ENCODE data around the gene LSM6. TPM values are rescaled to one million over a fixed set of nuclear protein-coding genes. Genes with fewer than 3 reads are reported as not detected.

Gene LSM6
- 10 to 100 TPM; 59.7 to 61.7 TPM for total RNA-seq

GRCh38 chr4:146175541-146176453 is at the start of gene LSM6:
LSM6 (plus strand) TSS chr4:146175718; CDS start chr4:146182922, 7,204 bp downstream.
- intact Hi-C loops (cut with micrococcal nuclease): no loop called here
- ChIA-PET POLR2A (no interaction called here), CTCF (interaction anchor here (1.0 kb wide), 1 partner anchor 80 kb away, joined by 3 read pairs; no protein-coding TSS in a partner anchor)
- H3K9me3 Mint-ChIP-seq: no peaks in the 10 kb centered on the region
- peak within 1 kb of the TSS; percentile 85 for H3K4me3 Mint-ChIP-seq
- no peaks in the 10 kb centered on the region for H3K27me3 Mint-ChIP-seq
- peaks cover 46% of the 10 kb centered on the region for H3K4me1 Mint-ChIP-seq (ENCODE audit: low read depth)
- ATAC-seq (peak; percentile 93), DNase-seq (peak; percentile 87)
- H3K27ac Mint-ChIP-seq: peak within 1 kb of the TSS; percentile 91
- TF ChIP-seq, protein P1, sequence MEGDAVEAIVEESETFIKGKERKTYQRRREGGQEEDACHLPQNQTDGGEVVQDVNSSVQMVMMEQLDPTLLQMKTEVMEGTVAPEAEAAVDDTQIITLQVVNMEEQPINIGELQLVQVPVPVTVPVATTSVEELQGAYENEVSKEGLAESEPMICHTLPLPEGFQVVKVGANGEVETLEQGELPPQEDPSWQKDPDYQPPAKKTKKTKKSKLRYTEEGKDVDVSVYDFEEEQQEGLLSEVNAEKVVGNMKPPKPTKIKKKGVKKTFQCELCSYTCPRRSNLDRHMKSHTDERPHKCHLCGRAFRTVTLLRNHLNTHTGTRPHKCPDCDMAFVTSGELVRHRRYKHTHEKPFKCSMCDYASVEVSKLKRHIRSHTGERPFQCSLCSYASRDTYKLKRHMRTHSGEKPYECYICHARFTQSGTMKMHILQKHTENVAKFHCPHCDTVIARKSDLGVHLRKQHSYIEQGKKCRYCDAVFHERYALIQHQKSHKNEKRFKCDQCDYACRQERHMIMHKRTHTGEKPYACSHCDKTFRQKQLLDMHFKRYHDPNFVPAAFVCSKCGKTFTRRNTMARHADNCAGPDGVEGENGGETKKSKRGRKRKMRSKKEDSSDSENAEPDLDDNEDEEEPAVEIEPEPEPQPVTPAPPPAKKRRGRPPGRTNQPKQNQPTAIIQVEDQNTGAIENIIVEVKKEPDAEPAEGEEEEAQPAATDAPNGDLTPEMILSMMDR (IDR thresholded peaks at IDR 0.05): no peak
- H3K36me3 Mint-ChIP-seq (ENCODE audit: low read depth): peaks cover 8% of the 10 kb centered on the region

DNA sequence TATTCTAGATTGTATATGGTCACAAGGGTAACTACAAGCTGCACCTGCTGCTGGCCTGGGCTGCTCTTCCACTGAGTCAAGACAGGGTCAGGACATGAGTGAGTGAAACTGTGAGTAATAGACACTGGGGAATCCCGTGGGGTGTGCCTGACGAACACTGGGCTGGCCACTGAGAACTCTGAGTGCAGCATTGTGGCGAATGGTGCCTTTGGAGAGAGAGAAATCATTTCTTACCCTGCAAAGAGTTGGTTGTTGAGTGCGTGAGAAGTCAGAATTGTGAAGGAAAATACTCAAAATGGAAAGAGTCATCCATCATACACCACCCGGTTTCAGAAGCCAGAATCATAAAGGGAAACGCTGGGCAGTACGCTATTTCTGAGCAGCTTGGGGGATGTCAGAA is 43.1 kb upstream of the LSM6 start:
- no peaks in the 10 kb centered on the region for H3K9me3 Mint-ChIP-seq
- DNase-seq (peak; percentile 75), ATAC-seq (peak; percentile 98)
- H3K4me1 Mint-ChIP-seq (ENCODE audit: low read depth): peaks cover 8% of the 10 kb centered on the region
- H3K4me3 Mint-ChIP-seq: no peak overlapping the region
- H3K27ac Mint-ChIP-seq: peak overlapping the region; percentile 40
- TF ChIP-seq, protein P1 (IDR thresholded peaks at IDR 0.05): no peak
- no peaks in the 10 kb centered on the region for H3K36me3 Mint-ChIP-seq (ENCODE audit: low read depth)
- CTCF ChIA-PET: no interaction called here
- POLR2A ChIA-PET: interaction anchor here (0.7 kb wide), 2 partner anchors 15 to 47 kb away, joined by 3 read pairs; no protein-coding TSS in a partner anchor
- peaks cover 9% of the 10 kb centered on the region for H3K27me3 Mint-ChIP-seq
- intact Hi-C loops (cut with micrococcal nuclease): no loop called here

DNA sequence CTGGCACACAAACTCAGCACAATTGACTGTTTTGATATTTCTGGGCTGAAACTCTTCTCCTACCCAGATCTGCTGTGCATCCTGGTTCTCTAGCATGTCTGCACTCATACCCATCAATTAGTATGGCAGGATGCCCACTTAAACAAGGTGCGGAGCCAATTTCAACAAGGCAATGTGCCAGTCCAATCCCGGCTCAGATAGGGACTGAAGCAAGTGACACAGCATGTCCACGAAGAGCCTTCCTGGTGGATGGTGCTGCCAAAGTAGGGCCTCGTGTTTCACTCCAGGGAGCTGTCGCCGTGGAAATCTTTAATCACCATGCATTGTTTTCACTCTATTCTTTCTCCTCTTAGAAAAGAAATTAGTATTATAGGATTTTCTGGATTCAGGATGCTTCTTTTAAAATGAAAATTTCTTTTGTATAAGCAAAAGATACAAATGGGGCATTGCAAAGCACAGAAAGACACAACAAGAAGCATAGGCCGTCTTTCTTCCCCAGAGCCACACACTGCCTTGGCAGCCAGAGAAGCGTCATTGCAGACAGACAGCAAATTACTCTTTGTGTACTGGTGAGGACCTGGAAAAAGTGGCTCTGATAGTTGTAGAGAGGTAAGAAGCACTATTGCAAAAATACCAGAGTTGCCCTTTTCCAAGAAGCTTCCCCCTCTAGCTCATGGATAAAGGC is 40.6 kb upstream of the LSM6 start:
- CTCF ChIA-PET: interaction anchor here (0.6 kb wide), 1 partner anchor 37 kb away, joined by 3 read pairs; no protein-coding TSS in a partner anchor
- no peak for DNase-seq
- Mint-ChIP-seq H3K27ac (no peak overlapping the region), H3K36me3 (ENCODE audit: low read depth) (no peaks in the 10 kb centered on the region), H3K4me3 (no peak overlapping the region), H3K4me1 (ENCODE audit: low read depth) (peaks cover 8% of the 10 kb centered on the region), H3K9me3 (no peaks in the 10 kb centered on the region), H3K27me3 (peaks cover 14% of the 10 kb centered on the region)
- TF ChIP-seq, protein P1 (IDR thresholded peaks at IDR 0.05): no peak
- POLR2A ChIA-PET: no interaction called here
- intact Hi-C loops (cut with micrococcal nuclease): no loop called here
- no peak for ATAC-seq

DNA sequence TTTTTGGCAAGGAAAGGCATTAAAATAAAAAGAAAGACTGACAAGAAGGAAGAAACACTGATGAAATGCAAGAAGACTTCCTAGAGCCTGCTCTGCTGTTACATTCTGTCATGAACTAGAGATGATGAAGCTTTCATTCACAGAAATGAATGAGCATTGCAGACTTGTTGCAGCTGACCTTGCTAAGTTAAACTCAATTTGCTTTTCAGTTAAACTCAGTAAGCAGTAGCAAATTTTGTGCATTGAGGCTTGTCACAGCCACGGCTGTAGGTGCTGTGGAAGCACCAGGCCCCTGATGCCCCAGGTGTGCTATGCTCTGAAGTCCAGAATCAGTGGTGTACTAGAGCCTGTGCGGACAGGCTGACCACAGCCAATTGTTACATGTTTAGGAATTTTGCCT is 39.6 kb upstream of the LSM6 start:
- H3K27ac Mint-ChIP-seq: no peak overlapping the region

More for the DNA sequence above, 39.6 kb upstream of the LSM6 start:
- H3K4me1 Mint-ChIP-seq (ENCODE audit: low read depth): peaks cover 8% of the 10 kb centered on the region
- no peak overlapping the region for H3K4me3 Mint-ChIP-seq
- CTCF ChIA-PET: no interaction called here
- DNase-seq (no peak), ATAC-seq (no peak)
- peaks cover 16% of the 10 kb centered on the region for H3K27me3 Mint-ChIP-seq
- TF ChIP-seq, protein P1 (IDR thresholded peaks at IDR 0.05): no peak
- no peaks in the 10 kb centered on the region for H3K36me3 Mint-ChIP-seq (ENCODE audit: low read depth)
- H3K9me3 Mint-ChIP-seq: no peaks in the 10 kb centered on the region
- intact Hi-C loops (cut with micrococcal nuclease): no loop called here
- POLR2A ChIA-PET: no interaction called here
